ENCODE data around the gene SBF2.

The SBF2 gene

DNA sequence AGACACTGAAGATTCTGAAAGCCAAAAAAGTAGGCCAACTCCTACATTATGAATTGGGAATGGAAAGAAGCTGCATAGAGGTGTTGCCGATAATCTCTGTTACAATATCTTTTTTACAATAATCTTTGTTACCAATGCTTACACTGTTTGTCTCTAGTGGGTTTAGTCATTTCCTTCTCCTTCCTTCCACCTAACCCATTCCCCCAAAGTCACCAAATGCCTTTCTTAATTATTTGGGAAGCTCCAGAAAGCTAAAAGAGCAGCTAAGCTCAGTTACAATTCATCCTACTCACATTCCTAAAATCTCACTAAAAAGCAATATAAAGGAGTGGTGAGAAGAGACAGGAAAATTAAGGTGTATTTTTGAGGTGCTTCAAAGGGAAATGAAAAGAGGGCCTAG is 316.5 kb downstream of the SBF2 start:
- H3K9me2 ChIP-seq (ENCODE audit: low read depth, low read length), result no peaks in the 10 kb centered on the region
- no peak overlapping the region for H3K4me2 ChIP-seq (ENCODE audit: low read length)
- TF ChIP-seq, protein P1, sequence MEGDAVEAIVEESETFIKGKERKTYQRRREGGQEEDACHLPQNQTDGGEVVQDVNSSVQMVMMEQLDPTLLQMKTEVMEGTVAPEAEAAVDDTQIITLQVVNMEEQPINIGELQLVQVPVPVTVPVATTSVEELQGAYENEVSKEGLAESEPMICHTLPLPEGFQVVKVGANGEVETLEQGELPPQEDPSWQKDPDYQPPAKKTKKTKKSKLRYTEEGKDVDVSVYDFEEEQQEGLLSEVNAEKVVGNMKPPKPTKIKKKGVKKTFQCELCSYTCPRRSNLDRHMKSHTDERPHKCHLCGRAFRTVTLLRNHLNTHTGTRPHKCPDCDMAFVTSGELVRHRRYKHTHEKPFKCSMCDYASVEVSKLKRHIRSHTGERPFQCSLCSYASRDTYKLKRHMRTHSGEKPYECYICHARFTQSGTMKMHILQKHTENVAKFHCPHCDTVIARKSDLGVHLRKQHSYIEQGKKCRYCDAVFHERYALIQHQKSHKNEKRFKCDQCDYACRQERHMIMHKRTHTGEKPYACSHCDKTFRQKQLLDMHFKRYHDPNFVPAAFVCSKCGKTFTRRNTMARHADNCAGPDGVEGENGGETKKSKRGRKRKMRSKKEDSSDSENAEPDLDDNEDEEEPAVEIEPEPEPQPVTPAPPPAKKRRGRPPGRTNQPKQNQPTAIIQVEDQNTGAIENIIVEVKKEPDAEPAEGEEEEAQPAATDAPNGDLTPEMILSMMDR (IDR thresholded peaks at IDR 0.05; ENCODE audit: low read length), result no peak
- no peaks in the 10 kb centered on the region for H3K79me2 ChIP-seq (ENCODE audit: insufficient read depth, low read length)
- no peak overlapping the region for H3K9ac ChIP-seq (ENCODE audit: low read length)
- no peak overlapping the region for H3K27ac ChIP-seq (ENCODE audit: low read depth, low read length, poor library complexity, severe bottlenecking)
- H4K20me1 ChIP-seq (ENCODE audit: insufficient read depth, low read length), result no peaks in the 10 kb centered on the region
- no peak overlapping the region for H2AFZ ChIP-seq (ENCODE audit: low read length)
- H3K4me1 ChIP-seq (ENCODE audit: insufficient read depth, low read length, severe bottlenecking), result no peaks in the 10 kb centered on the region
- no peaks in the 10 kb centered on the region for H3K36me3 ChIP-seq (ENCODE audit: insufficient read depth, low read length)
- H3K9me3 ChIP-seq (ENCODE audit: low read length), result no peaks in the 10 kb centered on the region
- H3F3A ChIP-seq (ENCODE audit: insufficient read depth, low read length), result no peaks in the 10 kb centered on the region
- no peaks in the 10 kb centered on the region for H3K27me3 ChIP-seq (ENCODE audit: insufficient read depth, low read length)
- no peak overlapping the region for H3K4me3 ChIP-seq (ENCODE audit: low read depth, low read length, poor library complexity, severe bottlenecking)

DNA sequence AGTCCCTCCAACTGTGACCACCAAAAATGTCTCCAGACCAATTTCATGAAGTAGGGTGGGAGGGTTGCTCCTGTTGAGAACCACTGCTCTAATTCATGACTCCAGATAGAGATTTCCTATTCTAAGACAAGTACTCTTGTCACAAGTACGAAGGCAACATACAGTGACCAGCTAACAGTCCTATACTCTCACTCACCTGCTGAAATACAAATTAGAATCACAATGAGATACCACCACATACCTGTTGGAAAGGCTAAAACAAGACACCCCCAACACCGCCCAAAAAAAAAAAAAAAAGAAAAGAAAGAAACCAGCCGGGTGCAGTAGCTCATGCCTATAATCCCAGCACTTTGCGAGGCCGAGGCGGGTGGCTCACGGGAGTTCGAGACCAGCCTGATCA is 319.6 kb downstream of the SBF2 start:
- no peaks in the 10 kb centered on the region for H4K20me1 ChIP-seq (ENCODE audit: insufficient read depth, low read length)
- H3K4me1 ChIP-seq (ENCODE audit: insufficient read depth, low read length, severe bottlenecking), result no peaks in the 10 kb centered on the region
- H3K9ac ChIP-seq (ENCODE audit: low read length), result no peak overlapping the region
- H3K4me2 ChIP-seq (ENCODE audit: low read length), result no peak overlapping the region
- H3K9me3 ChIP-seq (ENCODE audit: low read length), result no peaks in the 10 kb centered on the region
- H2AFZ ChIP-seq (ENCODE audit: low read length), result no peak overlapping the region
- H3K27me3 ChIP-seq (ENCODE audit: insufficient read depth, low read length), result no peaks in the 10 kb centered on the region
- H3K36me3 ChIP-seq (ENCODE audit: insufficient read depth, low read length), result no peaks in the 10 kb centered on the region
- H3K4me3 ChIP-seq (ENCODE audit: low read depth, low read length, poor library complexity, severe bottlenecking), result no peak overlapping the region
- H3K9me2 ChIP-seq (ENCODE audit: low read depth, low read length), result no peaks in the 10 kb centered on the region
- H3F3A ChIP-seq (ENCODE audit: insufficient read depth, low read length), result no peaks in the 10 kb centered on the region
- no peaks in the 10 kb centered on the region for H3K79me2 ChIP-seq (ENCODE audit: insufficient read depth, low read length)
- TF ChIP-seq, protein P1 (IDR thresholded peaks at IDR 0.05; ENCODE audit: low read length), result no peak
- no peak for TF ChIP-seq EZH2 (IDR thresholded peaks at IDR 0.05; ENCODE audit: borderline replicate concordance, low read length)
- no peak overlapping the region for H3K27ac ChIP-seq (ENCODE audit: low read depth, low read length, poor library complexity, severe bottlenecking)

DNA sequence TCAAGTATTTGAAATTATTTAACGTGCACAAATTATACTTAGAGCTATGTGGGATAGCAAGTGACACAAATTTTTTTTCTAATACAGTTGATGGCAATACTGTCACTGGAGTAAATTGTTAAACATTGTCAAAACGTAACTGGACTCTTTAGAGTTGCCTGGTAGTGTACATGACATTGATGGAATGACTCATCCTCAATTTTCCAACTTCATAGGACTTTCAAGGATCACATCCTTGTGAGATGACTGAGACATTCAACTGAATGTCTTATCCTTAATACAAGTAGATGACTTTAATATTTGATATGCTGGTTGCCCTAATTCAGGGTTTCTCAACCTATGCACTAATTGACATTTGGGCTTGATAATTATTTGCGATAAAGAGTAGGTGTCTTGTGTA is 320.1 kb downstream of the SBF2 start:
- Histone ChIP-seq H3K4me2 (ENCODE audit: low read length) (no peak overlapping the region), H2AFZ (ENCODE audit: low read length) (no peak overlapping the region), H3K9me2 (ENCODE audit: low read depth, low read length) (no peaks in the 10 kb centered on the region), H3K79me2 (ENCODE audit: insufficient read depth, low read length) (no peaks in the 10 kb centered on the region), H3F3A (ENCODE audit: insufficient read depth, low read length) (0 out of 2 replicates have a peak, but pooled peaks cover 2% of the 10 kb centered on the region), H3K27me3 (ENCODE audit: insufficient read depth, low read length) (no peaks in the 10 kb centered on the region), H3K27ac (ENCODE audit: low read depth, low read length, poor library complexity, severe bottlenecking) (no peak overlapping the region), H3K36me3 (ENCODE audit: insufficient read depth, low read length) (no peaks in the 10 kb centered on the region), H3K4me3 (ENCODE audit: low read depth, low read length, poor library complexity, severe bottlenecking) (no peak overlapping the region), H3K9ac (ENCODE audit: low read length) (no peak overlapping the region), H3K4me1 (ENCODE audit: insufficient read depth, low read length, severe bottlenecking) (no peaks in the 10 kb centered on the region), H3K9me3 (ENCODE audit: low read length) (no peaks in the 10 kb centered on the region), H4K20me1 (ENCODE audit: insufficient read depth, low read length) (no peaks in the 10 kb centered on the region)
- TF ChIP-seq EZH2 (IDR thresholded peaks at IDR 0.05; ENCODE audit: borderline replicate concordance, low read length), result no peak

DNA sequence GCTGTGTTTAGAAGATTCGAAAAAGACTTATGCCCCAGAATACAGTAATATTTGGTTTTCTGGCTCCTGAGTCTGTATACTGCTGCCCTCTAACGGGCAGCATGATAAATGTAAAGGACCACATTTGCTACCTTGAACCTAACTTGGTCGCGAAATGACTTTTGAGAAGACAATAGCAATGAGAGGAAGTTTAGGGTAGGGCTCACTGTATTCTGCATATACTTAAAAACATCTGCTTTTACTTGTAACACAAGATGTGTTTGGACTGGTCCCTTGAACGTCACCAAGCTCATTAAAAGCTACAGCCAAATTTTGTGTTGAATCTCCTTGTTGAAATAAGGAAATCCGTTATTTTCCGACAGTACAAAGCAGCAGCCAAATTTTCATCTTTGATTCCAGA is 321.0 kb downstream of the SBF2 start:
- 0 out of 2 replicates have a peak, but pooled peaks cover 2% of the 10 kb centered on the region for H3F3A ChIP-seq (ENCODE audit: insufficient read depth, low read length)
- H3K27me3 ChIP-seq (ENCODE audit: insufficient read depth, low read length), result no peaks in the 10 kb centered on the region
- H3K4me3 ChIP-seq (ENCODE audit: low read depth, low read length, poor library complexity, severe bottlenecking), result no peak overlapping the region
- no peak overlapping the region for H2AFZ ChIP-seq (ENCODE audit: low read length)
- H3K9me2 ChIP-seq (ENCODE audit: low read depth, low read length), result no peaks in the 10 kb centered on the region
- no peak overlapping the region for H3K9ac ChIP-seq (ENCODE audit: low read length)
- no peaks in the 10 kb centered on the region for H4K20me1 ChIP-seq (ENCODE audit: insufficient read depth, low read length)
- H3K27ac ChIP-seq (ENCODE audit: low read depth, low read length, poor library complexity, severe bottlenecking), result no peak overlapping the region
- H3K4me2 ChIP-seq (ENCODE audit: low read length), result no peak overlapping the region
- H3K4me1 ChIP-seq (ENCODE audit: insufficient read depth, low read length, severe bottlenecking), result no peaks in the 10 kb centered on the region
- H3K79me2 ChIP-seq (ENCODE audit: insufficient read depth, low read length), result no peaks in the 10 kb centered on the region
- no peaks in the 10 kb centered on the region for H3K9me3 ChIP-seq (ENCODE audit: low read length)
- TF ChIP-seq, protein P1 (IDR thresholded peaks at IDR 0.05; ENCODE audit: low read length), result peak; percentile 84
- TF ChIP-seq EZH2 (IDR thresholded peaks at IDR 0.05; ENCODE audit: borderline replicate concordance, low read length), result no peak
- no peaks in the 10 kb centered on the region for H3K36me3 ChIP-seq (ENCODE audit: insufficient read depth, low read length)

Measured in OCI-LY1 (cell line).